GM21825 (cell line): ENCODE data around the gene GRPEL2.

Source experiments
- ATAC-seq: cut with Tn5 transposase; IDR thresholded peaks from one replicate; pipeline ENCODE4 v1.9.1; 2021; ENCODE audit warnings: mild to moderate bottlenecking, moderate library complexity; ENCODE audit not compliant: unreplicated experiment

The GRPEL2 gene

GRCh38 chr5:149353911-149354310 lies 8.6 kb downstream of the GRPEL2 start:
- ATAC-seq, result no peak

GRCh38 chr5:149355688-149356087 lies 10.4 kb downstream of the GRPEL2 start:
- no peak for ATAC-seq

GRCh38 chr5:149356391-149356790 lies 11.1 kb downstream of the GRPEL2 start:
- ATAC-seq, result no peak

DNA sequence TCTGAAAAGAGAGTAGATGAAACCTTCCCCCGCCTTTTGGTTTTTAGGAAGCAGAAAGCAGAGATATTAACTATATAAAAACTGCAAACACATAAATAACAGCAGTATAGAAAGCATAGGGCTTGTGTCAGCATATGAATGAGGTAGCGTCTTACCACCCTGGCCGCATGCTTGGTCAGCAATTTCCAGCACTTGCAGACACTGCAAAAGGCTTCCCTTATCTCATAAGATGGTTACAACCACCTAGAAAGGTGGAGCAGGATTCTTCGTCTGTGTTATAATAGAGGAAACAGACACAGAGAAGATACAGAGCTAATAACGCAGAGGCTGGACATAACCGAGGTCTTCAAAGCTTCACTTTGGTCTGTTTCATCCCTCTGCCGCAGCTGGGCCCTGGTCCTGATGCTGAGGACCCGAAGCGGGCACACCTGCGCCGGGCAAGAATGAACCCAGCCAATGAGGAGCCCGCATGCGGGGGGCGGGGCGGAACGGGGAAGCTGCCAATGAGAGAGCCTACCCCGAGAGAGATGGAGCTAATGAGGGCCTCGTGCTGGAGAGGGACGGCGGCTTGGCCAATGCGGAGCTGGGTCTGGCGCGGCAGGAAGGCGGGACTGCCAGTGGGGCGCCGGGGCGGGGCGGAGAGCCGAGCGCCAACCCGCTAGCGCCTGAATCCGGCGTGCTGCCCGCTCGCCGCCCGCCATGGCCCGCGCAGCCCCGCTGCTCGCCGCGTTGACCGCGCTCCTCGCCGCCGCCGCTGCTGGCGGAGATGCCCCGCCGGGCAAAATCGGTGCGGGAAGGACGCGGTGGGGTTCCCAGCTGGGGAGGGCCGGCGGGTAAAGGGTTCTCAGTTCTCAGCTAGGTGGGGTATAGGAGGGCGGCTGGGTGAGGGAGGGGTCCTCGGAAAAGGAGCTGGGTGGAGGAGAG lies 12.3 kb downstream of the GRPEL2 start, which contains the start of gene PCYOX1L:
Gene PCYOX1L (plus strand): TSS at position 677 of the 924 bp plus-strand sequence. CDS start 23 bp downstream, at position 700.
- peak; percentile 99 for ATAC-seq

GRCh38 chr5:149358294-149358651 lies 13.0 kb downstream of the GRPEL2 start:
- peak; percentile 2 for ATAC-seq

GRCh38 chr5:149358868-149359495 lies 13.7 kb downstream of the GRPEL2 start:
- ATAC-seq, result no peak

GRCh38 chr5:149360272-149360671 lies 15.0 kb downstream of the GRPEL2 start:
- ATAC-seq, result no peak

DNA sequence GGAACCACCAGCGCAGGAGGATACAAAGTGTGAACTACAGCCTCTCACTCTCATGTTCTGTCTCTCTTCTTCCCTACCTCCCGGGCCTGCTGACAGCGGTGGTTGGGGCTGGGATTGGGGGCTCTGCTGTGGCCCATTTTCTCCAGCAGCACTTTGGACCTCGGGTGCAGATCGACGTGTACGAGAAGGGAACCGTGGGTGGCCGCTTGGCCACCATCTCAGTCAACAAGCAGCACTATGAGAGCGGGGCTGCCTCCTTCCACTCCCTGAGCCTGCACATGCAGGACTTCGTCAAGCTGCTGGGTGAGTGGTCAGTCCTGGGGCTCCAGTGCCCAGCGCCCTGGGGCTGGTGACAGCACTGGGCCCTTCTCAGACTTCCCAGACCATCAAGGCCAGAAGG lies 17.2 kb downstream of the GRPEL2 start:
- no peak for ATAC-seq

GRCh38 chr5:149363358-149363757 lies 18.1 kb downstream of the GRPEL2 start:
- ATAC-seq, result no peak

DNA sequence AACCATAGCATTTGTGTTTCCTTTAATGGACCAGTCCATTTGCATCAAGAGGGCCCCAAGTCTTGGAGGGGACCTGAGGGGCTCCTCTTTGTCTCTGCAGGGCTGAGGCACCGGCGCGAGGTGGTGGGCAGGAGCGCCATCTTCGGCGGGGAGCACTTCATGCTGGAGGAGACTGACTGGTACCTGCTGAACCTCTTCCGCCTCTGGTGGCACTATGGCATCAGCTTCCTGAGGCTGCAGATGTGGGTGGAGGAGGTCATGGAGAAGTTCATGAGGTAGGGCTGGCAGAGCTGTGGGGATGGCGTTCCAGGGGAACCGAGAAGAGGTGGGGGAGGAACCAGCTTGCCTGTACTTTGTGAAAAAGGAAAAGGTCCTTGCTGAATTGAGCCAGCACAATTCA lies 18.6 kb downstream of the GRPEL2 start:
- no peak for ATAC-seq

DNA sequence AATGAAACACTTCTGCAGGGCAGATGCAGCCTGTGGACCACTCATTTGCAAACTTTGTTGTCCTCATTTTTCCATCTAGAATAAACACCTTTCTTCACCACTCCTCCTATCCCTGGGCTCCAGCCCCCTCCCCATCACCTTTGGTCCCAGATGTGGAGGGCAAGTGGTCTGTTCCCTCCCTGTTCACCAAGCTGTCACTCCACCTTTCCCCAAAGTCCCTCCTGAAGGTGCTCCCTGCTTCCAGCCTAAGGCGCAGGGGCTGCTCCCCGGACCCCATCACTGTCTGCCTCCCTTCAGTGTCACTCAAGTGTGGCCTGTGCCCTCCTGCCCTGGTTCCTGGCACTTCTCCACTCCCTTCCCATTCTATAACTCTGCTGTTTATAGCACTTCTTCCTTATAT lies 19.4 kb downstream of the GRPEL2 start:
- no peak for ATAC-seq

- ATAC-seq, result no peak
Measured at GRCh38 chr5:149365418-149365817, 20.1 kb downstream of the GRPEL2 start.

GRCh38 chr5:149366169-149366729 lies 20.9 kb downstream of the GRPEL2 start:
- no peak for ATAC-seq

DNA sequence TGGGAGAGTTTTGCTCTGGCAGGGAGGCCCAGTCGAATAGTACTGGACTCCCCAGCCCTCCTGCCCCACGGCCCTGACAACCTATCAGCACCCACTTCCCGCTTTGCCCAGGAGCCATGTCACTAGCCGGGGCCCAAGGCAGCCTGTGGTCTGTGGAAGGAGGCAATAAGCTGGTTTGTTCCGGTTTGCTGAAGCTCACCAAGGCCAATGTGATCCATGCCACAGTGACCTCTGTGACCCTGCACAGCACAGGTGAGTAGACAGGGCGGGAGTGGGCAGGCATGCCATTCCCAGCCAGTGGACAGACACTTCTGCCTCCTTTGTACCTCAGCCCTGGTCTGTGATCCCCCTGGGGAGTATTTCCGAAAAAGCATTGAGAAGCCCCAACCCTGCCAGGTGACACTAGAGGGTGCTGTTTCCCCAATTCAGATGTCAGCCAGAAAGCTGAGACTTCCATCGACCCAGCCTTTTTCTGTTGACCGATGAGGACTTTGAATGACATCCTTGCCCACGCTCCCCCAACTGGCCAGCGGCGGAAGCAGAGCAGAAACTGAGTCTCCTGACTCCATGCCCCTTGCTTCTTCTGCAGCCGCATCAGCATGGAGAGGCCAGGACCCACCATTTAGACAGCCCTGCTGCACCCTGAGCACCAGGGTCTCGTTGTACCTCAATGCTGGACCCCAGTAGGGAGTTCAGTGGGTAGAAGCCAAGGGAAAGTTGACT lies 22.1 kb downstream of the GRPEL2 start:
- ATAC-seq, result peak; percentile 69

DNA sequence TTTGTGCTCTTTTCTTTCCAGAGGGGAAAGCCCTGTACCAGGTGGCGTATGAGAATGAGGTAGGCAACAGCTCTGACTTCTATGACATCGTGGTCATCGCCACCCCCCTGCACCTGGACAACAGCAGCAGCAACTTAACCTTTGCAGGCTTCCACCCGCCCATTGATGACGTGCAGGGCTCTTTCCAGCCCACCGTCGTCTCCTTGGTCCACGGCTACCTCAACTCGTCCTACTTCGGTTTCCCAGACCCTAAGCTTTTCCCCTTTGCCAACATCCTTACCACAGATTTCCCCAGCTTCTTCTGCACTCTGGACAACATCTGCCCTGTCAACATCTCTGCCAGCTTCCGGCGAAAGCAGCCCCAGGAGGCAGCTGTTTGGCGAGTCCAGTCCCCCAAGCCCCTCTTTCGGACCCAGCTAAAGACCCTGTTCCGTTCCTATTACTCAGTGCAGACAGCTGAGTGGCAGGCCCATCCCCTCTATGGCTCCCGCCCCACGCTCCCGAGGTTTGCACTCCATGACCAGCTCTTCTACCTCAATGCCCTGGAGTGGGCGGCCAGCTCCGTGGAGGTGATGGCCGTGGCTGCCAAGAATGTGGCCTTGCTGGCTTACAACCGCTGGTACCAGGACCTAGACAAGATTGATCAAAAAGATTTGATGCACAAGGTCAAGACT lies 22.8 kb downstream of the GRPEL2 start:
- ATAC-seq, result no peak

GRCh38 chr5:149370878-149371277 lies 25.6 kb downstream of the GRPEL2 start:
- ATAC-seq, result no peak

GRCh38 chr5:149371296-149371962 lies 26.1 kb downstream of the GRPEL2 start:
- ATAC-seq, result peak; percentile 78

- no peak for ATAC-seq
Measured at GRCh38 chr5:149372076-149372795, 26.9 kb downstream of the GRPEL2 start.

DNA sequence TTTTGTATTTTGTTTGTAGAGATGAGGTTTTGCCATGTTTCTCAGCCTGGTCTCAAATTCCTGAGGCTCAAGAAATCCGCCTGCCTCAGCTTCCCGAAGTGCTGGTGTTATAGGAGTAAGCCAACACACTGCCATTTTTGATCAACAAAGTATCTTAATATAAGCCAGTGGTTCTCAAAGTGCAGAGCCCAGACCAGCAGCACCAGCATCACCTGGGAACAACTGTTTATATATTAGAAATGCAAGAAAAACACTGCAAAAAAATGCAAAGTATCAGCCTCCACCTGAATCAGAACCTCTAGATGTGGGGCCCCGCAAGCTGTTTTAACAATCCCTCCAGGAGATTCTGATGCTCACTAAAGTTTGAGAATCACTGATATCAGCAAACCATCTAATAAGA lies 27.6 kb downstream of the GRPEL2 start:
- ATAC-seq, result no peak
